IMR-90 (cell line): ENCODE results near the gene OTUD5. TPM values are rescaled to one million over a fixed set of nuclear protein-coding genes. Genes with fewer than 3 reads are reported as not detected.

Experiments used
- ATAC-seq: fragments of 200-7000 bp; cut with Tn5 transposase; 2 replicates; pipeline ENCODE4 v1.9.1; 2020; ENCODE audit warnings: low read depth, mild to moderate bottlenecking, moderate library complexity
- BruUV-seq: library from RNA; stranded (reverse); fragments of 400-500 nt; replicated peaks from 2 replicates; lab custom pipeline; 2021; lab: Mats Ljungman, UMichigan
- CTCF ChIA-PET: fragments of 300-600 bp; formaldehyde crosslinking; extraction: SDS; loops from one replicate; lab custom pipeline; 2021; ENCODE audit warnings: antibody characterized with exemption; lab: Yijun Ruan, JAX
- POLR2A ChIA-PET: fragments of 300-600 bp; sonication (Branson Sonifier 250); formaldehyde crosslinking; loops from one replicate; lab custom pipeline; 2022; ENCODE audit warnings: antibody characterized with exemption; ENCODE audit not compliant: unreplicated experiment; lab: Charles Lee
- DNase-seq: peaks from one replicate; pipeline ENCODE4 v3.0.0; 2013
- H2AFZ ChIP-seq: replicated peaks from 2 replicates; pipeline ENCODE3; 2013; ENCODE audit warnings: low read length, mild to moderate bottlenecking; ENCODE audit not compliant: poor library complexity
- H2AK5ac ChIP-seq: 2 replicates; pipeline ENCODE4 v1.6.1; 2013; ENCODE audit warnings: low read depth, low read length, inconsistent platforms
- H2AK9ac ChIP-seq: replicated peaks from 2 replicates; pipeline ENCODE3; 2013; ENCODE audit warnings: mild to moderate bottlenecking, low read depth, low read length, moderate library complexity; ENCODE audit not compliant: poor library complexity
- H2BK120ac ChIP-seq: 2 replicates; pipeline ENCODE4 v1.6.1; 2013; ENCODE audit warnings: low read depth, low read length, inconsistent platforms
- H2BK15ac ChIP-seq: 3 replicates; pipeline ENCODE4 v1.6.1; 2013; ENCODE audit warnings: low read depth, low read length, inconsistent platforms
- H2BK20ac ChIP-seq: 2 replicates; pipeline ENCODE4 v1.6.1; 2013; ENCODE audit warnings: low read depth, mild to moderate bottlenecking, inconsistent platforms, low read length, moderate library complexity
- H2BK5ac ChIP-seq: 2 replicates; pipeline ENCODE4 v1.6.1; 2013; ENCODE audit warnings: mild to moderate bottlenecking, low read depth, low read length, inconsistent platforms; ENCODE audit not compliant: poor library complexity, severe bottlenecking
- H3K14ac ChIP-seq: replicated peaks from 2 replicates; pipeline ENCODE4 v1.6.1; 2013; ENCODE audit warnings: low read depth, low read length, inconsistent platforms
- H3K18ac ChIP-seq: 2 replicates; pipeline ENCODE4 v1.6.1; 2013; ENCODE audit warnings: low read depth, low read length, control low read depth
- H3K23ac ChIP-seq: 2 replicates; pipeline ENCODE4 v1.6.1; 2013; ENCODE audit warnings: low read depth, low read length, inconsistent platforms
- H3K27ac ChIP-seq: 2 replicates; pipeline ENCODE4 v1.5.1; 2013; ENCODE audit warnings: mild to moderate bottlenecking, control low read depth, low read length; ENCODE audit not compliant: insufficient read depth
- H3K27me3 ChIP-seq: 2 replicates; pipeline ENCODE4 v1.6.1; 2013; ENCODE audit warnings: low read length; ENCODE audit not compliant: control insufficient read depth, insufficient read depth
- H3K36me3 ChIP-seq: 2 replicates; pipeline ENCODE4 v1.6.1; 2013; ENCODE audit warnings: low read length, mixed read lengths; ENCODE audit not compliant: control insufficient read depth, insufficient read depth
- H3K4ac ChIP-seq: 2 replicates; pipeline ENCODE4 v1.6.1; 2013; ENCODE audit warnings: low read depth, low read length, inconsistent platforms
- H3K4me1 ChIP-seq: 2 replicates; pipeline ENCODE4 v1.6.1; 2013; ENCODE audit warnings: low read length, mixed read lengths; ENCODE audit not compliant: control insufficient read depth, insufficient read depth
- H3K4me2 ChIP-seq: 2 replicates; pipeline ENCODE4 v1.6.1; 2013; ENCODE audit warnings: low read depth, mild to moderate bottlenecking, control low read depth, low read length, moderate library complexity
- H3K4me3 ChIP-seq: 2 replicates; pipeline ENCODE4 v1.5.1; 2013; ENCODE audit warnings: low read depth, mild to moderate bottlenecking, control low read depth, low read length, moderate library complexity; ENCODE audit not compliant: insufficient read depth
- H3K56ac ChIP-seq: 2 replicates; pipeline ENCODE4 v1.6.1; 2013; ENCODE audit warnings: low read length, inconsistent platforms; ENCODE audit not compliant: insufficient read depth; ENCODE audit errors: extremely low read depth
- H3K79me1 ChIP-seq, 2 experiments: 2 replicates each; pipeline ENCODE4 v1.6.1; 2013; ENCODE audit warnings: low read length in 2 of 2, inconsistent platforms in 1 of 2, low read depth in 1 of 2
- H3K9ac ChIP-seq: 2 replicates; pipeline ENCODE4 v1.6.1; 2013; ENCODE audit warnings: low read depth, low read length, control low read depth
- H3K9me1 ChIP-seq: 2 replicates; pipeline ENCODE4 v1.6.1; 2013; ENCODE audit warnings: low read length, inconsistent platforms; ENCODE audit not compliant: insufficient read depth
- H3K9me3 ChIP-seq: 2 replicates; pipeline ENCODE4 v1.6.1; 2013; ENCODE audit warnings: low read length; ENCODE audit not compliant: control insufficient read depth, insufficient read depth
- H4K20me1 ChIP-seq: 2 replicates; pipeline ENCODE4 v1.6.1; 2013; ENCODE audit warnings: low read length, inconsistent platforms; ENCODE audit not compliant: insufficient read depth
- H4K5ac ChIP-seq: 2 replicates; pipeline ENCODE4 v1.6.1; 2013; ENCODE audit warnings: mild to moderate bottlenecking, low read depth, low read length, control low read depth
- H4K8ac ChIP-seq, 2 experiments: 2 replicates each; pipeline ENCODE4 v1.6.1; 2013; ENCODE audit warnings: low read depth in 2 of 2, low read length in 2 of 2, control low read depth in 1 of 2, inconsistent platforms in 1 of 2
- H4K91ac ChIP-seq: 2 replicates; pipeline ENCODE4 v1.6.1; 2013; ENCODE audit warnings: low read depth, low read length, inconsistent platforms; ENCODE audit not compliant: insufficient read depth
- BHLHE40 ChIP-seq: fragments of 150-350 bp; IDR thresholded peaks from 2 replicates; pipeline ENCODE4 v1.6.1; 2016; ENCODE audit warnings: mild to moderate bottlenecking, low read depth, low read length
- MXI1 ChIP-seq: IDR thresholded peaks from 2 replicates; pipeline ENCODE4 v1.6.1; 2012; ENCODE audit warnings: low read depth, mild to moderate bottlenecking, low read length, moderate library complexity, borderline replicate concordance
- POLR2A ChIP-seq: IDR thresholded peaks from 2 replicates; pipeline ENCODE4 v1.6.1; 2012; ENCODE audit warnings: mild to moderate bottlenecking, low read depth, low read length
- WGBS, 2 experiments: methylation state at CpG; one replicate each; pipeline versions ENCODE4 v1.1.5 to v1.1.7; 2013; ENCODE audit warnings: missing lambda C conversion rate in 2 of 2; ENCODE audit not compliant: insufficient read length in 1 of 2; ENCODE audit errors: extremely low coverage in 2 of 2; 5-methylcytosine and 5-hydroxymethylcytosine counted together
- dilution Hi-C: fragments of 300-500 bp; cut with HindIII; formaldehyde crosslinking; loops from one replicate; pipeline ENCODE4 v1.14.3; 2018; ENCODE audit warnings: low sequenced_read_pairs; ENCODE audit not compliant: unreplicated experiment
- in situ Hi-C: fragments of 300-500 bp; cut with MboI; formaldehyde crosslinking; loops from 3 replicates; pipeline ENCODE4 v1.14.3; 2019; ENCODE audit warnings: low sequenced_read_pairs, inconsistent platforms, mixed read lengths
- intact Hi-C: fragments of 100-400 bp; cut with micrococcal nuclease; formaldehyde crosslinking; loops from 2 replicates; pipeline ENCODE4 v1.10.0; 2022
- polyA plus RNA-seq, 3 experiments: library from polyadenylated mRNA; depleted of rRNA; stranded (reverse); fragments of >200 nt; gene quantifications; 2 replicates each; pipeline ENCODE4 v1.2.3, GENCODE V29; 2012; ENCODE audit warnings: low replicate concordance in 1 of 3
- total RNA-seq: library from RNA; depleted of rRNA; stranded (reverse); fragments of >200 nt; gene quantifications from 2 replicates; pipeline ENCODE4 v1.2.3, GENCODE V29; 2012

Gene OTUD5
- total and polyA plus RNA-seq, 2 of the 4 experiments (the other 2 are of a cell fraction), result 30.6 to 50.4 TPM

GRCh38 chrX:48911412-48912182 is 45.8 kb downstream of the OTUD5 start, which contains the start of gene SLC35A2:
Gene SLC35A2, minus strand, starts transcription at chrX:48911646. Its CDS starts 10 bp downstream, at chrX:48911636.
- peaks cover 3% of the 10 kb centered on the region; the same call in 1 of the 2 replicates for H3K4me1 ChIP-seq
- H2AK5ac ChIP-seq, result peak within 1 kb of the TSS; percentile 96; the same call in 1 of the 2 replicates
- peak; percentile 81; the same call in 1 of the 2 replicates for TF ChIP-seq POLR2A
- no peak for TF ChIP-seq BHLHE40
- peak; percentile 53; the same call in 1 of the 2 replicates for TF ChIP-seq MXI1
- H2BK5ac ChIP-seq, result peak within 1 kb of the TSS; percentile 78
- H3K23ac ChIP-seq, result peak within 1 kb of the TSS; percentile 99
- in situ Hi-C loops, result no loop called here
- H3K56ac ChIP-seq, result peak within 1 kb of the TSS; percentile 64
- peaks cover 3% of the 10 kb centered on the region; the same call in 1 of the 2 replicates for H3K9me1 ChIP-seq
- H3K9ac ChIP-seq, result peak within 1 kb of the TSS; percentile 94
- peak within 1 kb of the TSS; percentile 98 for H3K4me3 ChIP-seq
- H3K9me3 ChIP-seq, result no peaks in the 10 kb centered on the region
- H2AK9ac ChIP-seq, result peak within 1 kb of the TSS; percentile 97
- H3K36me3 ChIP-seq, result peaks cover 6% of the 10 kb centered on the region; the same call in 1 of the 2 replicates
- intact Hi-C loops, result no loop called here
- peak within 1 kb of the TSS; percentile 42; the same call in 1 of the 2 replicates for H2BK120ac ChIP-seq
- CTCF ChIA-PET, result no interaction called here
- WGBS, 2 experiments, result 35% methylated on average over 25 of the region's 60 CpGs; no CpG with 5 or more reads in 1 of the 2 experiments
- no peak within 1 kb of the TSS for H2BK20ac ChIP-seq
- no peaks in the 10 kb centered on the region for H3K27me3 ChIP-seq
- peak within 1 kb of the TSS; percentile 96 for H3K14ac ChIP-seq
- POLR2A ChIA-PET, result interaction anchor here (0.5 kb wide), 1 partner anchor 14 kb away, joined by 3 read pairs; the partner anchor contains the start of genes PQBP1 and TIMM17B
- H4K20me1 ChIP-seq, result no peaks in the 10 kb centered on the region
- peak within 1 kb of the TSS; percentile 88 for H3K4ac ChIP-seq
- H3K27ac ChIP-seq, result peak within 1 kb of the TSS; percentile 81
- H4K8ac ChIP-seq, result peak within 1 kb of the TSS; percentile 92
- peak within 1 kb of the TSS; percentile 85 for H4K91ac ChIP-seq
- H3K4me2 ChIP-seq, result peak within 1 kb of the TSS; percentile 95
- H3K79me1 ChIP-seq, result peaks cover 13 to 26% of the 10 kb centered on the region in 2 experiments
- H3K18ac ChIP-seq, result peak within 1 kb of the TSS; percentile 34
- peak within 1 kb of the TSS; percentile 92 for H4K5ac ChIP-seq
- H2AFZ ChIP-seq, result peak within 1 kb of the TSS; percentile 92
- dilution Hi-C loops, result no loop called here
- BruUV-seq, result no TSS peak
- H2BK15ac ChIP-seq, result 0 out of 3 replicates have a peak within 1 kb of the TSS, but pooled peaks have one; percentile 11
- ATAC-seq (peak; percentile 87), DNase-seq (peak; percentile 64)
